Measurements from ENCODE around the gene ECE2.

The ECE2 gene

DNA sequence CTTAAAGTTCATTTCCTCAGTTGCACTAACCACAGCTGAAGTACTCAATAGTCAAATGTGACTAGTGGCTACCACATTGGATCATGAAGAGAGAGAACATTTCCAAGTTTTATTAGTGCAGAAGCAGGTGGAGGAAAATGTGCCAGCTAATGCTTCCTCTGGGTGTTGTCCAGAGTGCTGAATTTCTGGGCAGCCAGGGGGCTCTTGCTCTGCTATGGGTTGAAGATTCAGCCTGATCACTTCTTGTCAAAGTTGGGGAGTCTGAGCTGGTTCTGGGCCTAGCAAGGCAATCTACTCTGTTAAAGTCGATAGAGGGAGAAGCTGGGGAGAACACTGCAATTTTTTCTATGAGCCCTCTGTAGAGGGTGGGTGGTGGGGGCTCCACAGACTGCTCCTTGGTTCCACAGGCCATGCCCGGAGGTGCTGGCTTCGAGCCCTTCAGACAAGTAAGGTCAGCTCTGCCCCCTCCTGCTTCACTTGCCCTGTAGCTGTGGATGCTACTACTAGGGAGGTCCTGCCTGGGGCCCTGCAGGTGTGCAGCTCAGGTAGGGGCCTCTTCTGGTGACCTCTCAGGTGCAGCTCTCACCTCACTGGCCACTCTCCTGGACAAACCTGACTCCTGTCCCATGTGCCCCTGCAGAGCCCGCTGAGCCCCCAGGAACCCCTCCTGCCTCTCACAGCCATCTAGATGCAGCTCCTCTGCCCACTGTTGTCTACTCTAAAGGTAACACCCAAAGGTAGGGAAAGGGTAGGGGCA, 35.3 kb upstream of the ECE2 start:
- DNase-seq (ENCODE audit: low read depth in 2 of 3, low spot score in 2 of 3), result no peak

DNA sequence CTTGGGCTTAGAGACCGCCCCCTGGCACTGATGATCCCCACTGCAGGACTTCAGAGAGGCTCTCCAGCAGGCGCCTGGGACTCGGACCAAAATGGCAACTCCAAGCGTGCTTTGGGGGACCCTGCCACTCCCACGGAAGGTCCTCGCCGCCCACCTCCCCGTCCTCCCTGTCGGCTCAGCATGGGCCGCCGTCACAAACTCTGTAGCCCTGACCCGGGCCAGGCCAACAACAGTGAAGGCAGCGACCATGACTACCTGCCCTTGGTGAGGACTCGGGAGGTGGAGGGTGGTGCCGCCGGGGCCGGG, 34.7 kb upstream of the ECE2 start:
- DNase-seq (ENCODE audit: low read depth in 2 of 3, low spot score in 2 of 3), result no peak

DNA sequence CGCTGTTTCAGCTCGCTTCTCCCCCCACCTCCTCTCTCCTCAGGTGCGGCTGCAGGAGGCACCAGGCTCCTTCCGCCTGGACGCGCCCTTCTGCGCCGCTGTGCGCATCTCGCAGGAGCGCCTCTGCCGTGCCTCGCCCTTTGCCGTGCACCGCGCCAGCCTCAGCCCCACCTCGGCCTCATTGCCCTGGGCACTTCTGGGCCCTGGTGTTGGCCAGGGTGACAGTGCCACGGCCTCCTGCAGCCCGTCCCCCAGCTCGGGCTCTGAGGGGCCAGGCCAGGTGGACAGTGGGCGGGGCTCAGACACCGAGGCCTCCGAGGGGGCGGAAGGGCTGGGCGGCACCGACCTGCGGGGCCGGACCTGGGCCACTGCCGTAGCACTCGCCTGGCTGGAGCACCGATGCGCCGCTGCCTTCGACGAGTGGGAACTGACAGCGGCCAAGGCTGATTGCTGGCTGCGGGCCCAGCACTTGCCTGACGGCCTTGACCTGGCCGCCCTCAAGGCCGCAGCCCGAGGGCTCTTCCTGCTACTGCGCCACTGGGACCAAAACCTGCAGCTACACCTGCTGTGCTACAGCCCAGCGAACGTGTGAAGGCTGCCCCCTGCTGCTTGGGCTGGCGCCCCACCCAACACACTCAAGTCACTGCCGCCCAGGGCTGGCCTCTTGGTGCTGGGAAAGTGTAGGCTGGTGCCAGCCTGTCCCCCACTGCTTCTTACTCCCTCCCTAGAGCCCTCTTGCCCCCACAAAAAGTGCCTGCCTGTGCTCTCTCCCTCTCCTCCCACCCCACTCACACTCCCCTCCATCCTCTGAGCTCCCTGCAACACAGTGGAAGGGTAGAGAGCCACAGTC, 34.1 kb upstream of the ECE2 start:
- no peak for DNase-seq (ENCODE audit: low read depth in 2 of 3, low spot score in 2 of 3)

DNA sequence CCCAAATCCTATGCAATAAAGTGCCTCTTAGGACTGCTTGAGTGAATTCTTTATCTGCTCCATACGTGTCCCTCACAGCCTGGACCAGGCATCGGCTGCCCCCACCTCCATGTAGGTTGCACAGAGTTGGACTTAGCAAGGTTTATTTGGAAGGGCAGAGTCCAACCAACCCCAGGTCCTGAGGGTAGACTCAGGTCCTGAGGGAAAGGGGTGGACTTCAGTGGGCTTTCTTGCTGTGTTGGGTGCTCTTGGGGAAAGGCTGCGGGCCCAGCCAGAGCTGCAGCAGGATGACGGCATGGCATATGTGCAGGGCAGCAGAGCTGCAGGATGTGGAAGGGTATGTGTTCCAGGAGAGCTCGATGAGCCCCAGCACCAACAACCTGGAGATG, 33.5 kb upstream of the ECE2 start:
- no peak for DNase-seq (ENCODE audit: low read depth in 2 of 3, low spot score in 2 of 3)

DNA sequence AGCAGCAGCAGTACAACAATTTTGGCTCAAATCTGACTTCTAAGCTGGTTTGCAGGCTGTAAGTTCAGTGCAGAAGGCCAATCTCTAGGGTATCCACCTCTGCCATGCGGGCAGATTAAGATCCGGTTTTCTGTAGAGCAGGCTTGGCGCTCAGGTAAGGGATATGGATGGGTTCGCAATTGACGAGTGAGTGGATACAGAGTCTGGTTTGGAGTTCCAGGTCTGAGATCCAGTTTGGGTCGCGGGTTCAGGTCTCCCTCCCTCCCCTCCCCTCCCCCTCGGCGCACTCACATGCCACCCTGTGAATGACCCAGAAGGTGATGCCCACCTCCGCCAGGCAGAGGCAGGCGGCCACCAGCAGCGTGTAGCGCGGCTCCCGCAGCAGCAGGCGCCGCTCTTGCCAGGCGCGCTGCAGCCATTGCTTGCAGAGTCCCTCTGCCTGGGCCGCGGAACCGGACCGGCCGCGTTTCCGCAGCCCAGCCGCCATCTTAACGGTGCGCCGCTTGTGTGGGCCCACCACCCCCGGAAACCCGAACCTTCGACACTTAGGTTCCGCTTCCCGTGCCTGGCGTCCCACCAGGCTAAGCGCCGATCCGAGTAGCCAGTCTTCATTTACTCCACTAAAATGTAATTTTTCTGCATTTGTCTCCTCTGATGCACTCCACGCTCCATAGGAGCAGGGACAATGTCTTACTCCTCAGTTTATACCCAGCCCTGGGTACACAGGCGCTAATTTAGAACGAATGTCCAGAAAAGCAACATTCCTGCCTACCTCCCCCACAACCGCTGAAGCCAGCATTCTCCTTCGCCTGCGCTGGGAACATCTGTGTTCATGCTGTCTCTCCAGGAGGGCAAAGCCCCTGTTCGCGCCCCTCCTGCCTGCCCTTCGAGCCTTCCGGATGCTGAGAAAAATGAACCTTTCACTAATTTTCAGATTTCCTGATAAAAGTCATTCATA, 27.1 kb upstream of the ECE2 start, which contains the start of gene ALG3:
Gene ALG3, minus strand, starts transcription at position 509 of the 958 bp plus-strand sequence. Its CDS starts 22 bp downstream, at position 487.
- peak; percentile 73 to 84 (median 74) for DNase-seq (ENCODE audit: low read depth in 2 of 3, low spot score in 2 of 3)

DNA sequence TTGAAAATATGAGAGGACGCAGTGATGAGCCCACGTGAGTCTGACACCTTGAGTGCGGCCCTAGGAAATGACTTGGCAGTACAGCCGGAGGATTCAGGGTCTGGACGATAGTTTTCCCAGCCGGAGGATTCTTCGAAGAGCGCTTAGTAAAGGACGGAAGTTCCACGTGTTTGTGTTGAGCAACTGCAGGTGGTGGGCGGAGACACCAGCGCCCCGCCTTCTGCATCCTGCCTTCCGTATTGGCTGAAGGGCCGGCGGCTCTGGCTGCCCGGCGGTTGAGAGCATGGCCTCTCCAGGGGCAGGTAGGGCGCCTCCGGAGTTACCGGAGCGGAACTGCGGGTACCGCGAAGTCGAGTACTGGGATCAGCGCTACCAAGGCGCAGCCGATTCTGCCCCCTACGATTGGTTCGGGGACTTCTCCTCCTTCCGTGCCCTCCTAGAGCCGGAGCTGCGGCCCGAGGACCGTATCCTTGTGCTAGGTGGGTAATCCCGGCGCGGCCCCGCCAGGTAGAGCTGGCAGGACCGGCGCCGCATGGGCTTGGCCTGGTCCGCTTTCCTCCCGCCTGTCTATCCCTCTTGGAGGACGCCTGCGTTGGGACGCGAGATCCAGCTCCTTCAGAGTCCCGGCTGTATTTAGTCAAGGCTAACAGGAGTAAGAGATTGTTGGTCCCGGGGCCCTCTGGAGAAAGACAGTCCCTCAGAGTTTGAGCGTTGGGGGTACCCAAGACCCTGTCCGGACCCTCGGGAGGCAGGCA, 26.2 kb upstream of the ECE2 start, which contains the start of gene EEF1AKMT4:
Gene EEF1AKMT4, plus strand, starts transcription at position 261 of the 755 bp plus-strand sequence. Its CDS starts 23 bp downstream, at position 284.
- peak in 2 of 3 experiments; percentile 84 to 94 for DNase-seq (ENCODE audit: low read depth in 2 of 3, low spot score in 2 of 3)

DNA sequence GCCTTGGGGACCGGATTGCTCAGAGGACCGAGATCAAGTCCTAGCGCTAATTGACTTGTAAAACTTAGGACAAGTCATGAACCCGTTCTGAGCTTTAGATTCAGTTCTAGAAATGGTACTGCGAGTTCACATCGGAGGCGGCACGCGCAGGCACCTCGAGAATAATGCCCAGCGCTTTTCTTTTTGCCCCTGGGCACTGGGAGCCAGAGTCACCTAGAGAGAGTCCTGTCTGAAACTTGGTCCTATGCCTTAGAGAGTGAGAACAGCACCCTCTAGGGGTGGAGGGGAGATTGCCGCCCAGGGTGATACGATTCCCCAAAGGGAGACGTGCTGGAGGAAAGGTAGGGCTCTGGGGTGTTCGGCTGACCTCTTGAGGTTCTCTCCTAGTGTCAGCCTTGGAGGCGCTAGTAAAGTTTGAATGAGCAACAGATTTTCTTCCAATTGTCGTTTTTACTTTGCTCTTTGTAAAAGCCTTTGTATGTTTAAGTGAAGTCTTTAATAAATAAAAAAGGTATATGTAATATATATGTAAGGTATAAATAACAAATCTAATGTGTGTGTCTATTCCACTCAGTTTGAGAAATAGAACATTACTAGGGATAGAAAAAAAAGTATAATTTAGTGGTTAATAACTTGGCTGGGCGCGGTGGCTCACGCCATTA, 25.5 kb upstream of the ECE2 start:
- DNase-seq (ENCODE audit: low read depth in 2 of 3, low spot score in 2 of 3), result peak; percentile 72 to 92 (median 77)

DNA sequence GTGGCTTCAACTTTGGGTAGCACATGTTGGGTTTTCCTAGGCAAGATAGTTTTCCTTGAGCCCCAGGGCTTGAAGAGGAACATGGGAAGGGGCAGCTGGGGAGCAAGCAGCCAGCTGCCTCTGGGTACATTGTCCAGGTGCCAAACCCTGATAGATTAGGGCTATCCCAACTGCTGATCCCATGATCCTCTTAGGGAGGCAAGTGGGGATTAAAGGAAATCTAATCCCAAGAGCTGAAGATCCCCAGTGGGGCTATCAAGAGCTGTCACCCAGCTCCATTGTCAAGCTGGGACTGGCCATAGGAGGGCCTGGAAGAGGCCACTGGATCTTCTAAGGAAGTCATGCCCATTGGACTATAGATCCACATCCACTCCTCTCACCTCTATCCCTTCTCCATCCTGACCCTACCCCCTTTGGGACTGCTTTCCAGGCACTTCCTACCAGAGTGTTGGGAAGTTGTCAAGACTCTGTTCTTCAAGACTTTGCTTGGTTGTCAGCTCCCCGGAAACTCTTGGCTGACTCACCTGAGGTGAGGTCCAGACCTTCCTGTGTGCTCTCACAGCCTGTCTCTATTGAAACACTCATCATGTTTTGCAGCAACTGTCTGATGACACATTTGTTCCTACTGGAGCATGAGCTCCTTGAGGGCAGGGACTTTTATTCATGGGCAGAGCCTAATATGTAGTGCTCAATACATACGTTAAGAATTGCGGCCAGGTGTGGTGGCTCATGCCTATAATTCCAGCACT, 20.4 kb upstream of the ECE2 start:
- DNase-seq (ENCODE audit: low read depth in 2 of 3, low spot score in 2 of 3), result no peak

DNA sequence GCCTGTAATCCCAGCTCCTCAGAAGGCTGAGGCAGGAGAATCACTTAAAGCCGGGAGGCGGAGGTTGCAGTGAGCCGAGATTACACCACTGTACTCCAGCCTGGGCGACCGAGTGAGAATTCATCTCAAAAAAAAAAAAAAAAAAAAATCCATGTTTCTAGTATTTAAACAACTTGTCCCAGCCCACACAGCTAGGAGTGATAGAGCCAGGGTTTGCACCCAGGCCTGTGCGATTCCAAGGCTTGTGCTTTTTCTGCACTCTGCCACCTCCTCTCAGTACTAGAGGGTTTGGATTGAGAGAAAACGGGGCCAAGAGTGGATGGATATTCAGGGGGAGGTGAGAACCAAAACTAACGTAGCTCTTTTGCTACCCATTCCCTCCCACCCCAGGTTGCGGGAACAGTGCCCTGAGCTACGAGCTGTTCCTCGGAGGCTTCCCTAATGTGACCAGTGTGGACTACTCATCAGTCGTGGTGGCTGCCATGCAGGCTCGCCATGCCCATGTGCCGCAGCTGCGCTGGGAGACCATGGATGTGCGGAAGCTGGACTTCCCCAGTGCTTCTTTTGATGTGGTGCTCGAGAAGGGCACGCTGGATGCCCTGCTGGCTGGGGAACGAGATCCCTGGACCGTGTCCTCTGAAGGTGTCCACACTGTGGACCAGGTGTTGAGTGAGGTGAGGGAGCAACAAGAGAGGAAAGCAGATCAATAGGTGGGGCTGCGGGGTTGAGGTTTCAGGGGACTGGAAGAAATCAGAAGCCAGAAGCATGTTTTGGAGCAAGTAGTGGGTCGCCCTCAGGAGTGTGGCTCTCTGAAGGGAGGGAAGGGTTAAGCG, 18.5 kb upstream of the ECE2 start:
- no peak for DNase-seq (ENCODE audit: low read depth in 2 of 3, low spot score in 2 of 3)

DNA sequence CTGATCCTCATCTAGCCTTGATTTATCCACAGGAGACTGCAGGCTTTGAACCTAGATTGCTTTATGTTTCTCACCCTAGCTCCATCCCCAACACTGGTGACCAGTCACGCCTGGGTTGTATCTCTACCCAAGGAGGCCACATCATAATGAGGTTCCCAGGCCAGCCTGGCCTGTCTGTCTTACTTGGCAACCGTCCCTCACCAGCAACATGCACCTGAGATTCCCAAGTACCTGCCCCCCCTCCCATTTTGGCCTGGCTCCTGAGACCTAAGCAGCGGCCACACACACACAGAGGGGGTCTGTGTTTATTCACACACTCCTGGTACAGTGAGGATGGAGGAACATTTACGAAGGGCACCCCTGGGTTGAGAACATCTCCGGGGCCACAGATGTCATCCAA, 16.9 kb upstream of the ECE2 start:
- DNase-seq (ENCODE audit: low read depth in 2 of 3, low spot score in 2 of 3), result no peak

DNA sequence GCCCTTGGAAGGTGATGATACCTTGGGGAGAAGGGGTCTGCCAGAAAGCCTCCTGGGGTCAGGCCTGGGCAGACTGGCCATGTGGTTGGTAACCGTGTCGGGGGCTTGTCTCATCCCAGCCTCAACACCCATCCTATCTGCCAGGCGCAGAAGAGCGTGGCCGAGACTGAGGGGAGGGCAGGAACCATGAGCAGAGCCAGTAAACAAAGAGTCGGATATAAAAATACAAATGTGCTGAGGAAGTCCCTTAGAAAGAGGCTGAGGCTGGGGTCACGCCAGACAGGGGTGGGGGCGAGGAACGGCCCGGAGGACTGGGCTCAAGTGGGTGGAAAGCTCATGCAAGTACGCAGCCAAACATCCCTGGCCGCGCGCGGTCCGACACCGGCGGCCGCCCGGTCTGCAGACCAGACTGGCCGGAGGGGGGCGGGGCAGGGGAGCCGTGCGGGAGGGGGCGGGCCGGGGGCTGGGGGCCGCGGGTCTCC, 16.4 kb upstream of the ECE2 start:
- DNase-seq (ENCODE audit: low read depth in 2 of 3, low spot score in 2 of 3), result no peak

DNA sequence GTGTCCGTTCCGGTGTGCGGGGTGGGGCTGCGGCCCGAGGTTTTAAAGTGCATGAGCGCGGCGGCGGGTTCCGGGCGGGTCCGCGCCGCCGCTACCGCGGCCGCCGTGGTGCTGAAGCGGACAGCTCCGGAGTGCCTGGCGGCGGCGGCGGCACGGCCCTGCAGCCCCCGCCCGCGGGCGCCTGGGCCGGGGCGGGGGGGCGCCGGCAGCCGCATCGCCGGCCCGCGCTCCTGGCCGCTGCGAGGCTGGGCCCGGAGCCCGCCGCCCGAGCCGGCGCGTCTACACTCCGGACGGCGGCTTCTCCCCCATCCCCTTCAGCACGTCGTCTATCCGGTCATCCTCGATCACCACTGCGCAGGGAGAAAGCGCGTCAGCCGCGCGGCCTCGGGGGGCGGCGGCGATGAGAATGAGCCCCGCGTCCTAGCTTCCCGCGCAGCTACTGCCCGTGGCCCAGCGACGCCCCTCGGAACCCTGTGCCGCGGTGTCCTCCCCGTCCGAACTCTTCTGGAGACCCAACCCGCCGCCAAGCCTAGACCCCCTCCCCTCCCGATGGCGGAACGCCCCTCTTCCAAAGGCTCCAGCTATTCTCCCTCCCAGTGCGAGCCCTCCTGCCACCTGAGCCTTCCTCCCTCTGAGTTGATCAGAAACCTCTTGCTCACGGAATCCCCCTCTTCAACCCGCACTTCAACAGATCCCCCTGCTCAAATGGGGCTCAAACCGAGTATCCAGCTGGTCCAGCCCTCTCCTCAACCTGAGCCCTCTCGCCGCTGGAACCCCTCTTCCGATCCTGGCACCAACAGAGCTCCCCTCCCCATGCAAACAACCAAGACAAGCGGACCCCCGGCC, 15.7 kb upstream of the ECE2 start:
- no peak for DNase-seq (ENCODE audit: low read depth in 2 of 3, low spot score in 2 of 3)

DNA sequence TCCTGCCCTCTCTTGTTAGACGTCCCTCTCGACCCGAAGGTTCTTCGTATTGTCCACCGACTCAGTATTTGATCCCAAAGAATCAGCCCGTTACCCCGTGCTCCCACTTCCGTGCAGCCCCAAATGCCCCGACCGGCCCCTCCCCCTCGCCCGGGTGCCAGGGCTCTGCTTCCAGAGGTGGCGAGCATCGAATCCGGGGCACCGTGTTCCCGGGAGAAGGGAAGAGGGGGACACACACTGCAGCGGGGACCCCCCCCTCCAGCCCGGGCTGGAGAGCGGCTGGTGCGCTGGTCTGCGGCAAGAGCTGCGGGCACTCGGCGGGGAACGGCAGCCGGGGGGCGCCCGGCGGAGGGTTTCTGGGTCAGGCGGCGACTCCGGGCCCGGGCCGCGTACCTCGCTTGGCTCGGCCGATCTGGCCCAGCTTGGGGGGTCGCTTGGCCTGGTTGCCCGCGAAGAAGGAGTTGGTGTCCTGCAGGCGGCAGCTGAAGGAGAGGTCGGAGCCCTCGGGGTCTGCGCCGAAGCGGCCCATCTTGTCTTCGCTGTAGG, 15.0 kb upstream of the ECE2 start:
- no peak for DNase-seq (ENCODE audit: low read depth in 2 of 3, low spot score in 2 of 3)

DNA sequence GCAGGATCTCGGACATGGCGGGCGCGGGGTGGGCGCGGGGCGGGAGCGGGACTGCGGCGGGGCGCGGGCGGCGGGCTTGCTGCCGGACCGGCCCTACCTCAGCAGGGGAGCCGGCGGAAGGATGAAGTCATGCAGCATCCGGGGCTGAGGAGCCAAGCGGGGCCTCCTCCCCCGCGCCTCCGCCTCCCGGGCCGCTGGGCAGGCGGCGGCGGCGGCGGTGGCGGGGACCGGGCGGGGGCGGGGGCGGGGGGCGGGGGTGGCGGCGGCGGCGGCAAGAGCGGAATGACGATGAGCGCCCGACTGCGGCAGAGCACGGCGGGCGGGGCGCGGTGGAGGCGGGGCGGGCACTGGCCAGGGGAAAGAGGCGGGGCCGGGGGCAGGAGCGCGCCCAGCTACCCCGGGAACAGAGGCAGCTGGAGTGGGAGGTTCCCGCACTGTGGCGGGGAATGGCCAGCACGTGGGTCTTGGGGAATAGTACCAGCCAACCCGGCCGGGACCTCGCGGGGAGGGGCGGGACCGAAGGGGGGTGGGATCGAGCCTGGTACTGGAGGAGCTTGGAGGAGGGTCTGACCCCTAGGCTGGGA, 14.5 kb upstream of the ECE2 start, which contains the start of gene CAMK2N2:
Gene CAMK2N2, minus strand, starts transcription at position 284 of the 584 bp plus-strand sequence. Its CDS starts 268 bp downstream, at position 16.
- no peak for DNase-seq (ENCODE audit: low read depth in 2 of 3, low spot score in 2 of 3)

DNA sequence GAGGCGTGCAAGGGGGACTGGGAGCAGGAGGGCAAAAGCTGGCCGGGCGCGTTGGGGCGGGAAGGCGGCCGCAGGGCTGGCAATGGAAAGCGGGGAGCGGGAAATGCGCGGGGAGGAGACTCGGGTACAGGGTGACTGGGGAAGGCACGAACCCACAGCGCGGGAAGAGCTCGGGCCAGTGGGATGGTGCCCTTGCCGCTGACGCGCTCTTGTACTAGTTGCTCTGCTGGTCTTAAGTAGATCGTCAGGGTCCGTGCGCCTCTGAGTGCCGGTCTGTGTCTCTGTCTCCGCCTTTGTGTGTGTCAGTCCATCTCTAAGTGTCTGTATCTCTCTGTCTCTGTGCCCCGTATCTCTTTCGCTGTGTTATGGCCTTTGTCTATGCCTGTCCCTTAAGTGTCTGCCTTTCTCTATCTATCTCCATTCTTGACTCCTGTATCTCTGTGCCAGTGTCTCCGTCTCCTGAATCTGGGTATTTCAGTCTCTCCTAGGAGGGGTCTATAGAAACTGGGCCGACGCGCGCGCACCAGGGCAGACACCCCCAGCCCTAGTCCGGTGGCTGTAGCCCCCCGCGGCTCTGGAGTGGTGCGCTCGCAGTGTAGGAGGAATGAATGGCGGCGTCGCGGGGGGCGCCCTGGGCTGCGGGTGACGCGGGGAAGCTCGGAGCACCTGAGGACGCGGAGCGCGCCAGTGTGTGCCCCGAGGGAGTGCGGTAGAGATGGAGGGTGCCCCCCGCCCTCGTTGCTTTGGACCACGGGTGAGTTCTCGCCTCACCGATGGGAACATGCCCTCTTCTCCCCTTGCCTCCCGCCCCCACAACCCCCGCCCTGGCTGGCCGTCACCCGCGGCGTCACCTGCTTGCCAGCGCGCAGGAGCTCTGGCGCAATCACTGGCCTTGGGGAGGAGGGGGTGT, 13.7 kb upstream of the ECE2 start:
- no peak for DNase-seq (ENCODE audit: low read depth in 2 of 3, low spot score in 2 of 3)
